ENCODE data around the gene ATXN7L2.

Gene ATXN7L2

GRCh38 chr1:109443476-109443875, 40.2 kb upstream of the ATXN7L2 start:
- no peak for TF ChIP-seq TAF1 (IDR thresholded peaks at IDR 0.05; ENCODE audit: borderline replicate concordance, insufficient read depth, low read length)
- TF ChIP-seq POLR2AphosphoS5 (IDR thresholded peaks at IDR 0.05; ENCODE audit: low read depth, low read length) = no peak
- no peak for TF ChIP-seq SIN3A (IDR thresholded peaks at IDR 0.05; ENCODE audit: borderline replicate concordance, insufficient read depth, low read length)
- TF ChIP-seq FOXP2 (optimal IDR thresholded peaks at IDR 0.05; ENCODE audit: borderline replicate concordance, extremely low read depth, extremely low read length, insufficient read depth) = no peak
- no peak for TF ChIP-seq REST (IDR thresholded peaks at IDR 0.05; ENCODE audit: insufficient read depth in 1 of 2, low read depth in 2 of 2, low read length in 2 of 2)

- no peak for TF ChIP-seq FOXP2 (optimal IDR thresholded peaks at IDR 0.05; ENCODE audit: borderline replicate concordance, extremely low read depth, extremely low read length, insufficient read depth)
- no peak for TF ChIP-seq SIN3A (IDR thresholded peaks at IDR 0.05; ENCODE audit: borderline replicate concordance, insufficient read depth, low read length)
- no peak for TF ChIP-seq REST (IDR thresholded peaks at IDR 0.05; ENCODE audit: insufficient read depth in 1 of 2, low read depth in 2 of 2, low read length in 2 of 2)
Measured at GRCh38 chr1:109444346-109444745, 39.4 kb upstream of the ATXN7L2 start.

DNA sequence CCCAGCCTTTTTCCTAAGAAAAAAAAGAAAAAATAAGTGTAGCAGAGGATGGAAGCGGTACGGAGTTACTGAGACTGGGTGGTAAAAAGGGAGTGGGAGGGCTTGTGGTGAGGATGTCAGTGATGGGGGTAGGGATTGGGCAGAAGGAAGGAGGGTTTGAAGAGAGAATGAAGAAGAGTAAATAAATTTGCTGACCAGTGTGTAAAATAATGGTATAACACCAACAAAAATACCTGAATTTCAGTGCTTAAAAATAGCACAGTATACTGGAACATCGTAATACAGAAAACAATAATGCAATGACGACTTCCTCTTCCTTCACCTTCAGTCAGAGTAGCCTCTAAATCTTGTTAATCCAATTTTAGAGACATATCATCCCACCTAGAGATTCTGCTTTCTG, 36.2 kb upstream of the ATXN7L2 start:
- TF ChIP-seq TAF1 (IDR thresholded peaks at IDR 0.05; ENCODE audit: borderline replicate concordance, insufficient read depth, low read length) (no peak), REST (IDR thresholded peaks at IDR 0.05; ENCODE audit: insufficient read depth in 1 of 2, low read depth in 2 of 2, low read length in 2 of 2) (no peak), SIN3A (IDR thresholded peaks at IDR 0.05; ENCODE audit: borderline replicate concordance, insufficient read depth, low read length) (no peak), FOXP2 (optimal IDR thresholded peaks at IDR 0.05; ENCODE audit: borderline replicate concordance, extremely low read depth, extremely low read length, insufficient read depth) (no peak)

- TF ChIP-seq REST (IDR thresholded peaks at IDR 0.05; ENCODE audit: insufficient read depth in 1 of 2, low read depth in 2 of 2, low read length in 2 of 2) (no peak), TAF1 (IDR thresholded peaks at IDR 0.05; ENCODE audit: borderline replicate concordance, insufficient read depth, low read length) (no peak), SIN3A (IDR thresholded peaks at IDR 0.05; ENCODE audit: borderline replicate concordance, insufficient read depth, low read length) (no peak), FOXP2 (optimal IDR thresholded peaks at IDR 0.05; ENCODE audit: borderline replicate concordance, extremely low read depth, extremely low read length, insufficient read depth) (no peak), POLR2AphosphoS5 (IDR thresholded peaks at IDR 0.05; ENCODE audit: low read depth, low read length) (no peak)
Measured at GRCh38 chr1:109454497-109455133, 29.1 kb upstream of the ATXN7L2 start.

DNA sequence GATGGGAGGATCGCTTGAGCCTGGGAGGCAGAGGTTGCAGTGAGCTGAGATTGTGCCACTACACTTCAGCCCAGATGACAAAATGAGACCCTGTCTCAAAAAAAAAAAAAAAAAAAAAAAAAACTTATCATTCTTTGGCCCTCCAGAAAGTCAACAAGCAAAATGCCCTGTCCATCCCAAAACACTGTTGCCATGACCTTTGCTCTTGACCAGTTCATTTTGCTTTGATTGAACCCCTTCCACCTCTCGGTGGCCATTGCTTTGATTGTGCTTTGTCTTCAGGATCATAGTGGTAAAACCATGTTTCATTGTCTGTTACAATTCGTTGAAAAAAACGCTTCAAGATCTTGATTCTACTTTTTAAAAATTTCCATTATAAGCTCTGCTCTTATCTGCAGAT, 25.9 kb upstream of the ATXN7L2 start:
- TF ChIP-seq REST (IDR thresholded peaks at IDR 0.05; ENCODE audit: insufficient read depth in 1 of 2, low read depth in 2 of 2, low read length in 2 of 2) (no peak), POLR2AphosphoS5 (IDR thresholded peaks at IDR 0.05; ENCODE audit: low read depth, low read length) (no peak), FOXP2 (optimal IDR thresholded peaks at IDR 0.05; ENCODE audit: borderline replicate concordance, extremely low read depth, extremely low read length, insufficient read depth) (no peak), TAF1 (IDR thresholded peaks at IDR 0.05; ENCODE audit: borderline replicate concordance, insufficient read depth, low read length) (no peak), SIN3A (IDR thresholded peaks at IDR 0.05; ENCODE audit: borderline replicate concordance, insufficient read depth, low read length) (no peak)
